Measurements from ENCODE around the gene IL3. TPM values are rescaled to one million over a fixed set of nuclear protein-coding genes. Genes with fewer than 3 reads are reported as not detected.

Gene IL3
- total and polyA plus RNA-seq, 2 experiments from 2014 or later = not detected

GRCh38 chr5:132017316-132017715 is 43.1 kb upstream of the IL3 start:
- DNase-seq = no peak
- no peaks in the 10 kb centered on the region for H3K9me2 ChIP-seq (ENCODE audit: insufficient read depth)
- H3K27ac ChIP-seq = no peak overlapping the region
- no peaks in the 10 kb centered on the region for H3F3A ChIP-seq (ENCODE audit: insufficient read depth)
- no peaks in the 10 kb centered on the region for H3K9me3 ChIP-seq (ENCODE audit: low read depth)
- WGBS, 2 experiments (ENCODE audit: low coverage in 1 of 2, low lambda C conversion rate in 2 of 2, missing lambda C conversion rate in 2 of 2) = 57 to 70% methylated on average over 4 of the region's 4 CpGs
- no peaks in the 10 kb centered on the region for H3K4me1 ChIP-seq (ENCODE audit: insufficient read depth)
- no peaks in the 10 kb centered on the region for H3K79me2 ChIP-seq (ENCODE audit: insufficient read depth)
- H3K27me3 ChIP-seq (replicated peaks; ENCODE audit: insufficient read depth) = peaks cover 25% of the 10 kb centered on the region; the same call in 1 of the 2 replicates
- no peak overlapping the region for H3K4me2 ChIP-seq (ENCODE audit: unreplicated experiment)
- H4K20me1 ChIP-seq (ENCODE audit: insufficient read depth) = no peaks in the 10 kb centered on the region
- no peak for TF ChIP-seq EZH2 (IDR thresholded peaks at IDR 0.05; ENCODE audit: insufficient read depth, poor library complexity, severe bottlenecking)
- TF ChIP-seq EZH2phosphoT487 (IDR thresholded peaks at IDR 0.05; ENCODE audit: insufficient read depth, low read depth) = no peak
- no peak overlapping the region for H2AFZ ChIP-seq
- H3K4me3 ChIP-seq = no peak overlapping the region
- H3K9ac ChIP-seq = no peak overlapping the region
- H3K36me3 ChIP-seq (ENCODE audit: low read depth) = no peaks in the 10 kb centered on the region
- in situ Hi-C loops (cut with MboI) = loop anchor here (25.0 kb wide), 1 partner anchor 580 kb away; no protein-coding TSS in a partner anchor

- no peak for TF ChIP-seq EZH2phosphoT487 (IDR thresholded peaks at IDR 0.05; ENCODE audit: insufficient read depth, low read depth)
- TF ChIP-seq EZH2 (IDR thresholded peaks at IDR 0.05; ENCODE audit: insufficient read depth, poor library complexity, severe bottlenecking) = no peak
- H4K20me1 ChIP-seq (ENCODE audit: insufficient read depth) = no peaks in the 10 kb centered on the region
- H3K36me3 ChIP-seq (ENCODE audit: low read depth) = no peaks in the 10 kb centered on the region
- no peak overlapping the region for H3K4me3 ChIP-seq
- no peak overlapping the region for H3K27ac ChIP-seq
- H3K4me2 ChIP-seq (ENCODE audit: unreplicated experiment) = no peak overlapping the region
- in situ Hi-C loops (cut with MboI) = loop anchor here (25.0 kb wide), 1 partner anchor 581 kb away; no protein-coding TSS in a partner anchor
- H3K9me3 ChIP-seq (ENCODE audit: low read depth) = no peaks in the 10 kb centered on the region
- H3K9me2 ChIP-seq (ENCODE audit: insufficient read depth) = no peaks in the 10 kb centered on the region
- peaks cover 25% of the 10 kb centered on the region; the same call in 1 of the 2 replicates for H3K27me3 ChIP-seq (replicated peaks; ENCODE audit: insufficient read depth)
- WGBS, 2 experiments (ENCODE audit: low coverage in 1 of 2, low lambda C conversion rate in 2 of 2, missing lambda C conversion rate in 2 of 2) = 29 to 30% methylated on average over 10 of the region's 10 CpGs
- no peak overlapping the region for H2AFZ ChIP-seq
- H3K79me2 ChIP-seq (ENCODE audit: insufficient read depth) = no peaks in the 10 kb centered on the region
- no peaks in the 10 kb centered on the region for H3K4me1 ChIP-seq (ENCODE audit: insufficient read depth)
- no peaks in the 10 kb centered on the region for H3F3A ChIP-seq (ENCODE audit: insufficient read depth)
- no peak for DNase-seq
- H3K9ac ChIP-seq = no peak overlapping the region
These were observed 42.5 kb upstream of the IL3 start for GRCh38 chr5:132017738-132018625.

GRCh38 chr5:132019337-132019736 is 41.1 kb upstream of the IL3 start:
- Histone ChIP-seq H3K36me3 (ENCODE audit: low read depth) (no peaks in the 10 kb centered on the region), H3K27ac (no peak overlapping the region), H3K4me2 (ENCODE audit: unreplicated experiment) (no peak overlapping the region), H3K9me3 (ENCODE audit: low read depth) (no peaks in the 10 kb centered on the region), H3K4me3 (no peak overlapping the region), H3K9ac (no peak overlapping the region), H2AFZ (no peak overlapping the region), H3K79me2 (ENCODE audit: insufficient read depth) (no peaks in the 10 kb centered on the region), H4K20me1 (ENCODE audit: insufficient read depth) (no peaks in the 10 kb centered on the region), H3K27me3 (replicated peaks; ENCODE audit: insufficient read depth) (peaks cover 21% of the 10 kb centered on the region; the same call in 1 of the 2 replicates), H3K4me1 (ENCODE audit: insufficient read depth) (no peaks in the 10 kb centered on the region), H3F3A (ENCODE audit: insufficient read depth) (no peaks in the 10 kb centered on the region), H3K9me2 (ENCODE audit: insufficient read depth) (no peaks in the 10 kb centered on the region)
- no peak for DNase-seq
- TF ChIP-seq EZH2phosphoT487 (IDR thresholded peaks at IDR 0.05; ENCODE audit: insufficient read depth, low read depth) = no peak
- no peak for TF ChIP-seq EZH2 (IDR thresholded peaks at IDR 0.05; ENCODE audit: insufficient read depth, poor library complexity, severe bottlenecking)
- in situ Hi-C loops (cut with MboI) = loop anchor here (25.0 kb wide), 1 partner anchor 582 kb away; no protein-coding TSS in a partner anchor

GRCh38 chr5:132019857-132020555 is 40.4 kb upstream of the IL3 start:
- H3K79me2 ChIP-seq (ENCODE audit: insufficient read depth) = no peaks in the 10 kb centered on the region
- no peaks in the 10 kb centered on the region for H3F3A ChIP-seq (ENCODE audit: insufficient read depth)
- no peak overlapping the region for H3K27ac ChIP-seq
- DNase-seq = no peak
- no peaks in the 10 kb centered on the region for H3K36me3 ChIP-seq (ENCODE audit: low read depth)
- H3K4me3 ChIP-seq = no peak overlapping the region
- H3K9ac ChIP-seq = no peak overlapping the region
- no peaks in the 10 kb centered on the region for H3K4me1 ChIP-seq (ENCODE audit: insufficient read depth)
- in situ Hi-C loops (cut with MboI) = loop anchor here (25.0 kb wide), 1 partner anchor 583 kb away; no protein-coding TSS in a partner anchor
- peaks cover 15% of the 10 kb centered on the region; the same call in 1 of the 2 replicates for H3K27me3 ChIP-seq (replicated peaks; ENCODE audit: insufficient read depth)
- no peak overlapping the region for H2AFZ ChIP-seq
- no peak for TF ChIP-seq EZH2 (IDR thresholded peaks at IDR 0.05; ENCODE audit: insufficient read depth, poor library complexity, severe bottlenecking)
- no peak for TF ChIP-seq EZH2phosphoT487 (IDR thresholded peaks at IDR 0.05; ENCODE audit: insufficient read depth, low read depth)
- H3K4me2 ChIP-seq (ENCODE audit: unreplicated experiment) = no peak overlapping the region
- no peaks in the 10 kb centered on the region for H3K9me2 ChIP-seq (ENCODE audit: insufficient read depth)
- 59 to 63% methylated on average over 6 of the region's 6 CpGs for WGBS, 2 experiments (ENCODE audit: low coverage in 1 of 2, low lambda C conversion rate in 2 of 2, missing lambda C conversion rate in 2 of 2)
- no peaks in the 10 kb centered on the region for H4K20me1 ChIP-seq (ENCODE audit: insufficient read depth)
- H3K9me3 ChIP-seq (ENCODE audit: low read depth) = no peaks in the 10 kb centered on the region
